ENCODE data around the gene KLF12. TPM values are rescaled to one million over a fixed set of nuclear protein-coding genes. Genes with fewer than 3 reads are reported as not detected.

Gene KLF12
- total RNA-seq, 1 experiment from 2014 or later, result 38.1 TPM

DNA sequence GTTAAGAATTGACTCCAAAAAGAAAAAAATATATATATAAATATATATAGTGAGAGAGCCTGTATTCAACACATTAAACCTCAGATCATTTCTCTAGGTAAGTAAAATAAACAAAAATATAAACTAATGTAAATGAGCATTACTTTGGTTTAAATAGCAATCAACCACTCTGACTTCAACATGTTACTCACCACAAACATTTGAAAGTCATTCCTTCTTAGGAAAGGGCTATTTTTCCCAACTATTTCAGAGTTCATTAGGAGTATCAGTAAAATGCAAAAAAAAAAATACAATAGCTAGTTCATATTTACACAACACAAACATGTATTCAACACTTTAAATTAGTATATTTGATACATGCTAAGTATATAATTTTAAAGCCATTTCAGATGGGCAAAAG is 40.5 kb downstream of the KLF12 start:
- Histone ChIP-seq H3K4me2 (ENCODE audit: low read depth, low read length, poor library complexity, severe bottlenecking) (peak overlapping the region; percentile 67), H4K20me1 (ENCODE audit: insufficient read depth, low read depth, low read length) (no peaks in the 10 kb centered on the region), H2AFZ (ENCODE audit: low read length) (no peak overlapping the region), H3K4me1 (ENCODE audit: low read length) (peaks cover 80% of the 10 kb centered on the region), H3K79me2 (ENCODE audit: low read length) (peaks cover 98% of the 10 kb centered on the region), H3K9me2 (replicated peaks; ENCODE audit: insufficient read depth, low read length) (no peaks in the 10 kb centered on the region), H3K9ac (ENCODE audit: low read length) (no peak overlapping the region), H3K36me3 (ENCODE audit: insufficient read depth, low read length) (0 out of 2 replicates have a peak, but pooled peaks cover 3% of the 10 kb centered on the region), H3K4me3 (ENCODE audit: low read length) (no peak overlapping the region), H3K27ac (ENCODE audit: low read length) (peak overlapping the region; percentile 78), H3K27me3 (ENCODE audit: low read length) (no peaks in the 10 kb centered on the region), H3K9me3 (ENCODE audit: low read length) (no peaks in the 10 kb centered on the region)
- no peak for DNase-seq

DNA sequence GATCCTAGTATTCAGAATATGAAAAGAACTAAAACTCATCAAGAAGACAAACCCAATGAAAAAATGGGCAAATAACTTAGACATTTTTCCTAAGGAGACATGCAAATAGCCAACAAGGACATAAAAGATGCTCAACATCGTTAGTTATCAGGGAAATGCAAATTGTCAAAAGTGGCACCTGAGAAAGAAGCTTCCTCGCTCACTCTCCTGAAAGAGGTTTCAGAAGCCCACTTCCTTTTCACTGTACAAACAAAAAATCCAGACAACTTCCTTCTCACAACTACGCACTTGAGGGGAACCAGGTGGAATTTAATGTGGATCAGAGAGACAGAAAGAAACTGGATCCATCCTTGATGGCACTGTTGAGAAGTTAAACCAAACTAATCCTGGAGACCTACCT is 41.5 kb downstream of the KLF12 start:
- Histone ChIP-seq H3K27me3 (ENCODE audit: low read length) (no peaks in the 10 kb centered on the region), H3K79me2 (ENCODE audit: low read length) (peaks cover 98% of the 10 kb centered on the region), H3K9me3 (ENCODE audit: low read length) (no peaks in the 10 kb centered on the region), H3K36me3 (ENCODE audit: insufficient read depth, low read length) (0 out of 2 replicates have a peak, but pooled peaks cover 3% of the 10 kb centered on the region), H3K9ac (ENCODE audit: low read length) (peak overlapping the region; percentile 36), H3K4me3 (ENCODE audit: low read length) (peak overlapping the region; percentile 43), H3K4me1 (ENCODE audit: low read length) (peaks cover 78% of the 10 kb centered on the region), H4K20me1 (ENCODE audit: insufficient read depth, low read depth, low read length) (no peaks in the 10 kb centered on the region), H3K9me2 (replicated peaks; ENCODE audit: insufficient read depth, low read length) (no peaks in the 10 kb centered on the region), H3K27ac (ENCODE audit: low read length) (peak overlapping the region; percentile 78), H2AFZ (ENCODE audit: low read length) (no peak overlapping the region), H3K4me2 (ENCODE audit: low read depth, low read length, poor library complexity, severe bottlenecking) (peak overlapping the region; percentile 67)
- DNase-seq, result peak; percentile 73

DNA sequence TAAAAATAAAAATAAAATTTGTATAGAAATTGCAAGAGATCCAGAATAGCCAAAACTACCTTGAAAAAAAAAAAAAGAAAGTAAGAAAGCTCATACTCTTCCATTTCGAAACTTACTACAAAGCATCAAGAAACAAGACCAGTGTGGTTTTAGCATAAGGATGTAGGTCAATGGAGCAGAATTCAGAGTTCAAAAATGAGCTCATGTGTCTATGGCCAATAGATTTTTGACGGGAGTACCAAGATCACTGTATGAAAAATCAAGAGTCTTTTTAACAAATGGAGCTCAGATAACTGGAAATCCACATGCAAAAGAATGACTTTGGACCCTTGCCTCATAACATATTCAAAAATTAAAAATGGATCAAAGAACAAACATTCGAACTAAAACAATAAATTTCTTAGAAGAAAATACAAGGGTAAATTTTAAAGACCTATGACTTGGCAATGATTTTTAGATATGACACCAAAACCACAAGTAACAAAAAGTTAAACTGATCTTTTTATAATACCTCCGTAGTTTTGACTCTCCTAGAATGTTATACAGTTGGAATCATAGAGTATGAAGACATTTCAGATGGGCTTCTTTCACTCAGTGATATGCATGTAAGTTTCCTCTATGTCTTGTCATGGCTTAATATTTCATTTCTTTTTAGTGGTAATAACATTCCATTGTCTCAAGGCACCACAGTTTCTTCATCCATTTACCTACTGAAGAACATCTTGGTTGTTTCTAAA is 43.2 kb downstream of the KLF12 start:
- Histone ChIP-seq H3K27me3 (ENCODE audit: low read length) (no peaks in the 10 kb centered on the region), H3K36me3 (ENCODE audit: insufficient read depth, low read length) (0 out of 2 replicates have a peak, but pooled peaks cover 3% of the 10 kb centered on the region), H3K9me3 (ENCODE audit: low read length) (no peaks in the 10 kb centered on the region), H3K4me2 (ENCODE audit: low read depth, low read length, poor library complexity, severe bottlenecking) (peak overlapping the region; percentile 38), H3K4me1 (ENCODE audit: low read length) (peaks cover 63% of the 10 kb centered on the region), H4K20me1 (ENCODE audit: insufficient read depth, low read depth, low read length) (no peaks in the 10 kb centered on the region), H3K9ac (ENCODE audit: low read length) (no peak overlapping the region), H2AFZ (ENCODE audit: low read length) (no peak overlapping the region), H3K79me2 (ENCODE audit: low read length) (peaks cover 96% of the 10 kb centered on the region), H3K27ac (ENCODE audit: low read length) (0 out of 2 replicates have a peak overlapping the region, but pooled peaks have one; percentile 4), H3K9me2 (replicated peaks; ENCODE audit: insufficient read depth, low read length) (no peaks in the 10 kb centered on the region), H3K4me3 (ENCODE audit: low read length) (no peak overlapping the region; the same call in 1 of the 2 replicates)
- DNase-seq, result peak; percentile 52

DNA sequence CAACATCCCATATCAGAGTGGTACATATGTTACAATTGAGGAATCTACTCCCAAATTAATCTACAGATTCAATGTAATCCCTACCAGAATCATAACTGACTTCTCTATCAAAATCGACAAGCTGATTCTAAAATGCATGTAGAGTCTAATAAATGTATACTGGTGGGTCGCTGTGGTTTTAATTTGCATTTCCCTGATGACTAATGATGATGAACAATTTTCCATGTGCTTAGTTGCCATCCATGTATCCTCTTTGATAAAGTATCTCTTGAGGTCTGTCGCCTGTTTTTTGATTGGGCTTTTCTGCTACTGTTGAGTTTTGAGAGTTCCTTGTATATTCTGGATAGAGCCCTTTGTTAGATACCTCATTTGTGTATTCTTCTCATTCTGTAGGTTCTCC is 43.8 kb downstream of the KLF12 start:
- H3K27me3 ChIP-seq (ENCODE audit: low read length), result no peaks in the 10 kb centered on the region
- H4K20me1 ChIP-seq (ENCODE audit: insufficient read depth, low read depth, low read length), result no peaks in the 10 kb centered on the region
- no peaks in the 10 kb centered on the region for H3K9me2 ChIP-seq (replicated peaks; ENCODE audit: insufficient read depth, low read length)
- DNase-seq, result peak; percentile 57
- no peak overlapping the region for H2AFZ ChIP-seq (ENCODE audit: low read length)
- H3K79me2 ChIP-seq (ENCODE audit: low read length), result peaks cover 94% of the 10 kb centered on the region
- H3K4me1 ChIP-seq (ENCODE audit: low read length), result peaks cover 61% of the 10 kb centered on the region
- H3K36me3 ChIP-seq (ENCODE audit: insufficient read depth, low read length), result 0 out of 2 replicates have a peak, but pooled peaks cover 3% of the 10 kb centered on the region
- no peaks in the 10 kb centered on the region for H3K9me3 ChIP-seq (ENCODE audit: low read length)
- no peak overlapping the region for H3K9ac ChIP-seq (ENCODE audit: low read length)
- H3K4me2 ChIP-seq (ENCODE audit: low read depth, low read length, poor library complexity, severe bottlenecking), result peak overlapping the region; percentile 38
- H3K27ac ChIP-seq (ENCODE audit: low read length), result 0 out of 2 replicates have a peak overlapping the region, but pooled peaks have one; percentile 4
- no peak overlapping the region for H3K4me3 ChIP-seq (ENCODE audit: low read length)

DNA sequence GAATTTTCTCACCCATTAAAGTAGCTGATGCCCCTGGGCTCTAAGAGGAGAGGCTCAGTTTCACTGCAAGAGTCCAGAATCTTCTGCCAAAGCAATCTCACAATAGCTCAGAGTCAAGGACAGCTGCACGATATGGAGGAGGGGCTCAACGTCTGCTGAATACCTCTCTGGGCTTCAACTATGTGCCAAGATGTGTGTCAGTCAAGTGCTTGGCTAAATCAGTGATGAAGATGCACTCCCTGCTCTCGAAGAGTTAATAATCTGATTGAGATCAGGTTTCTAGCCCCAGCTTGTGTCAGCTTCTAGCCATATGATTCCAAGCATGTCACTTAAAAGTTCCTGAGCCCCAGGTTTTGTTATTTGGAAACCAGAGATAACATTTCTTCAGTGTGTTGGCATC is 46.8 kb downstream of the KLF12 start:
- no peaks in the 10 kb centered on the region for H4K20me1 ChIP-seq (ENCODE audit: insufficient read depth, low read depth, low read length)
- H3K9me2 ChIP-seq (replicated peaks; ENCODE audit: insufficient read depth, low read length), result no peaks in the 10 kb centered on the region
- no peaks in the 10 kb centered on the region for H3K9me3 ChIP-seq (ENCODE audit: low read length)
- peaks cover 40% of the 10 kb centered on the region for H3K4me1 ChIP-seq (ENCODE audit: low read length)
- H3K27me3 ChIP-seq (ENCODE audit: low read length), result no peaks in the 10 kb centered on the region
- 0 out of 2 replicates have a peak, but pooled peaks cover 3% of the 10 kb centered on the region for H3K36me3 ChIP-seq (ENCODE audit: insufficient read depth, low read length)
- no peak overlapping the region for H2AFZ ChIP-seq (ENCODE audit: low read length)
- H3K27ac ChIP-seq (ENCODE audit: low read length), result no peak overlapping the region
- H3K79me2 ChIP-seq (ENCODE audit: low read length), result peaks cover 94% of the 10 kb centered on the region
- DNase-seq, result no peak
- H3K9ac ChIP-seq (ENCODE audit: low read length), result no peak overlapping the region
- H3K4me2 ChIP-seq (ENCODE audit: low read depth, low read length, poor library complexity, severe bottlenecking), result no peak overlapping the region
- no peak overlapping the region for H3K4me3 ChIP-seq (ENCODE audit: low read length)

All from Karpas-422 (cell line).